ENCODE measurements around the gene GPR78.

- TF ChIP-seq CTCF (IDR thresholded peaks at IDR 0.05) = no peak
- no peak for TF ChIP-seq ZFX (IDR thresholded peaks at IDR 0.05; ENCODE audit: borderline replicate concordance)
Measured at GRCh38 chr4:8571702-8572685, 8.2 kb upstream of the GPR78 start.

Measured in 22Rv1 (cell line).